ENCODE data around the gene UNC13A.

DNA sequence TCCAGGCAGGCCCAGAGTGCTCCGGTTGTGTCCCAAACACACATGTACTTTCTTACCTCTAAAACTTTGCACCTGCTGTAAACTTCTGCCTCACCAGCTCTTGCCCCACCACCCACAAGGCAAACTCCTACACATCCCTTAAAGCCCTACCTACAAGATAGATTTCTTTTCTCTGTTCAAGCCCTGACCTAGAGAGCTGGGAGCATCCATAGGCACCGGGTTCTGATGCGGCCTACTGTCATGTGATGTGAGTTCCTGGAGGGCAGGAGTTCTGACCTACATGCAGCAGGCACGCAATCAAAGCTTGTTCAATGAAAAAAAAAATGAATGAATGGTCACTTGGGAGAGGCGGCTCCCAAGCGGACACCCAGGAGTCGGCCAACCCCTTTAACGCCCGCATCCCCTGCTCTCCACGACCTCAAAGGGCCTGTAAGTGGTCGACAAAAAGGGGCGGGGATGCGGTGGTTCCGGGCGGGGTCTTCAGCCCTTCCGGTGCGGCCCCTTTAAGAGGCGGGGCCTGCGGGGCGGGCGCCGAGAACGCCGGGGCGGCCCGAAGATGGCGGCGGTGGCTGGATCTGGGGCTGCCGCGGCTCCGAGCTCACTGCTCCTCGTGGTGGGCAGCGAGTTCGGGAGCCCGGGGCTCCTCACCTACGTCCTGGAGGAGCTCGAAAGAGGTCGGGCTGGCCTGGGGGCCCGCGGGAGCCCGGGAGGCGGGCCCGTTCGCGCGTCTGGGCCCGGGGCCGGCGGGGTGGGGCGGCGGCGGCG is 31.0 kb upstream of the UNC13A start, which contains the start of gene MAP1S:
- TF ChIP-seq ZNF274 (IDR thresholded peaks at IDR 0.05; ENCODE audit: borderline replicate concordance, extremely low read depth, low read length): no peak
- TF ChIP-seq HDAC2 (IDR thresholded peaks at IDR 0.05; ENCODE audit: borderline replicate concordance in 1 of 2, low read depth in 2 of 2, low read length in 2 of 2): no peak
- peak in 1 of 2 experiments; percentile 89; a peak in 2 of 3 replicates for TF ChIP-seq POLR2A (IDR thresholded peaks at IDR 0.05; ENCODE audit: control extremely low read depth in 1 of 2, low read depth in 2 of 2, low read length in 2 of 2)
- peak; percentile 90 for TF ChIP-seq TAF1 (IDR thresholded peaks at IDR 0.05; ENCODE audit: low read depth, low read length)
- TF ChIP-seq, protein P1, sequence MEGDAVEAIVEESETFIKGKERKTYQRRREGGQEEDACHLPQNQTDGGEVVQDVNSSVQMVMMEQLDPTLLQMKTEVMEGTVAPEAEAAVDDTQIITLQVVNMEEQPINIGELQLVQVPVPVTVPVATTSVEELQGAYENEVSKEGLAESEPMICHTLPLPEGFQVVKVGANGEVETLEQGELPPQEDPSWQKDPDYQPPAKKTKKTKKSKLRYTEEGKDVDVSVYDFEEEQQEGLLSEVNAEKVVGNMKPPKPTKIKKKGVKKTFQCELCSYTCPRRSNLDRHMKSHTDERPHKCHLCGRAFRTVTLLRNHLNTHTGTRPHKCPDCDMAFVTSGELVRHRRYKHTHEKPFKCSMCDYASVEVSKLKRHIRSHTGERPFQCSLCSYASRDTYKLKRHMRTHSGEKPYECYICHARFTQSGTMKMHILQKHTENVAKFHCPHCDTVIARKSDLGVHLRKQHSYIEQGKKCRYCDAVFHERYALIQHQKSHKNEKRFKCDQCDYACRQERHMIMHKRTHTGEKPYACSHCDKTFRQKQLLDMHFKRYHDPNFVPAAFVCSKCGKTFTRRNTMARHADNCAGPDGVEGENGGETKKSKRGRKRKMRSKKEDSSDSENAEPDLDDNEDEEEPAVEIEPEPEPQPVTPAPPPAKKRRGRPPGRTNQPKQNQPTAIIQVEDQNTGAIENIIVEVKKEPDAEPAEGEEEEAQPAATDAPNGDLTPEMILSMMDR (IDR thresholded peaks at IDR 0.05; ENCODE audit: control extremely low read depth in 1 of 3, insufficient read depth in 1 of 3, low read depth in 1 of 3, low read length in 3 of 3): no peak
- TF ChIP-seq BRCA1 (IDR thresholded peaks at IDR 0.05; ENCODE audit: low read depth, low read length): no peak
